GM12878 (cell line): ENCODE measurements around the gene LENEP. TPM values are rescaled to one million over a fixed set of nuclear protein-coding genes. Genes with fewer than 3 reads are reported as not detected.
A peak's percentile ranks its signal among the peaks of the same experiment; 100 is the strongest.
"Not testable (repeated sequence)": the region's sequence is repeated elsewhere in the genome, so short reads cannot be mapped to it uniquely, and the experiment has no call there.

ENCODE experiments used
- ATAC-seq: fragments of 200-7000 bp; cut with Tn5 transposase; 3 replicates; pipeline ENCODE4 v1.9.1; 2020; ENCODE audit warnings: mild to moderate bottlenecking, moderate library complexity
- BruUV-seq: library from RNA; stranded (reverse); fragments of 400-500 nt; replicated peaks from 2 replicates; lab custom pipeline; 2021; lab: Mats Ljungman, UMichigan
- CTCF ChIA-PET: fragments of 300-600 bp; sonication (Branson Sonifier 250); formaldehyde crosslinking; extraction: SDS; loops from one replicate; lab custom pipeline; 2021; ENCODE audit warnings: inconsistent platforms; lab: Yijun Ruan, JAX
- POLR2A ChIA-PET: fragments of 350-600 bp; formaldehyde crosslinking; extraction: SDS; loops from one replicate; lab custom pipeline; 2021; ENCODE audit warnings: inconsistent platforms; lab: Charles Lee
- RAD21 ChIA-PET: fragments of 300-600 bp; sonication (Branson Sonifier 250); formaldehyde crosslinking; loops from one replicate; lab custom pipeline; 2023; ENCODE audit warnings: antibody characterized with exemption; ENCODE audit not compliant: unreplicated experiment; lab: Charles Lee
- SMC1A ChIA-PET: fragments of 300-600 bp; sonication (Branson Sonifier 250); formaldehyde crosslinking; loops from one replicate; lab custom pipeline; 2023; ENCODE audit not compliant: unreplicated experiment, uncharacterized antibody; lab: Charles Lee
- DNase-seq: peaks from one replicate; pipeline ENCODE4 v3.0.0-alpha.2; 2011; ENCODE audit warnings: low read depth, low spot score
- FAIRE-seq: peaks from 3 replicates; lab custom pipeline; 2011; peaks lifted over from hg19 to GRCh38; lab: Jason Lieb, UNC
- H2AFZ ChIP-seq: 2 replicates; pipeline ENCODE4 v1.6.0; 2011; ENCODE audit warnings: low read depth, low read length, control low read depth; ENCODE audit not compliant: control insufficient read depth
- H3K27ac ChIP-seq: 2 replicates; pipeline ENCODE4 v1.5.1; 2011; ENCODE audit warnings: control low read depth; ENCODE audit not compliant: control insufficient read depth, insufficient read depth
- H3K27me3 ChIP-seq, 2 experiments: replicated peaks in 1 of 2; 2 replicates each; pipeline versions ENCODE4 v1.6.0 to v1.6.1; 2011; ENCODE audit warnings: low read length in 1 of 2; ENCODE audit not compliant: control insufficient read depth in 2 of 2, insufficient read depth in 2 of 2
- H3K36me3 ChIP-seq, 2 experiments: 2 replicates each; pipeline ENCODE4 v1.5.1; 2011; ENCODE audit warnings: low read length in 1 of 2; ENCODE audit not compliant: control insufficient read depth in 2 of 2, insufficient read depth in 2 of 2
- H3K4me1 ChIP-seq: 2 replicates; pipeline ENCODE4 v1.6.1; 2011; ENCODE audit warnings: mild to moderate bottlenecking, low read length, moderate library complexity, mixed read lengths; ENCODE audit not compliant: control insufficient read depth, insufficient read depth
- H3K4me2 ChIP-seq: 2 replicates; pipeline ENCODE4 v1.6.0; 2011; ENCODE audit warnings: control low read depth; ENCODE audit not compliant: control insufficient read depth, insufficient read depth
- H3K4me3 ChIP-seq: fragments of 200-600 bp; sonication (generic); 2 replicates; pipeline ENCODE4 v1.5.1; 2016
- H3K79me2 ChIP-seq: 2 replicates; pipeline ENCODE4 v1.6.0; 2011; ENCODE audit warnings: low read length; ENCODE audit not compliant: control insufficient read depth, insufficient read depth
- H3K9ac ChIP-seq: 2 replicates; pipeline ENCODE4 v1.8.0; 2011; ENCODE audit warnings: low read length, control low read depth, mixed read lengths; ENCODE audit not compliant: control insufficient read depth, insufficient read depth
- H3K9me3 ChIP-seq: replicated peaks from 3 replicates; pipeline ENCODE4 v1.5.1; 2011; ENCODE audit warnings: mild to moderate bottlenecking, low read length; ENCODE audit not compliant: control insufficient read depth, insufficient read depth
- H4K20me1 ChIP-seq: 2 replicates; pipeline ENCODE4 v1.6.0; 2011; ENCODE audit not compliant: control insufficient read depth, insufficient read depth
- ZNF384 ChIP-seq: IDR thresholded peaks from 2 replicates; pipeline ENCODE4 v1.6.1; 2012; ENCODE audit warnings: low read depth, mild to moderate bottlenecking, low read length, improper control_type of control experiment, borderline replicate concordance
- WGBS: methylation state at CpG from one replicate; pipeline ENCODE4 v1.1.6; 2016; ENCODE audit warnings: low lambda C conversion rate; ENCODE audit not compliant: insufficient replicate concordance, insufficient coverage; ENCODE audit errors: missing lambda C conversion rate; 5-methylcytosine and 5-hydroxymethylcytosine counted together
- in situ Hi-C: fragments of 300-500 bp; cut with MboI; formaldehyde crosslinking; loops from 9 replicates; pipeline ENCODE4 v1.14.3; 2018; ENCODE audit warnings: mixed read lengths
- intact Hi-C: fragments of 100-400 bp; cut with micrococcal nuclease; formaldehyde crosslinking; loops from one replicate; pipeline ENCODE4 v1.14.2; 2022; ENCODE audit not compliant: unreplicated experiment
- polyA plus RNA-seq, 11 experiments: library from polyadenylated mRNA; depleted of rRNA in 4 of 11; unstranded in 6 of 11; stranded (reverse) in 5 of 11; fragments of >200 nt; fragmentation: Nextera tagmentation in 4 of 11; fragmentation: Illumina TruSeq in 1 of 11; extraction: Ambion mirVana in 4 of 11; extraction: Trizol in 1 of 11; gene quantifications; 1 replicate in 1 of 11; 2 replicates in 10 of 11; pipeline versions ENCODE4 v1.2.1 to v1.2.3, GENCODE V29; 2011 to 2016; ENCODE audit warnings: inconsistent platforms in 2 of 11, missing spikeins in 2 of 11, low read depth in 1 of 11
- total RNA-seq, 4 experiments: library from RNA; depleted of rRNA in 3 of 4; stranded (reverse); fragments of >200 nt in 3 of 4; fragmentation: Illumina TruSeq in 1 of 4; extraction: Trizol in 1 of 4; gene quantifications; 2 replicates each; pipeline versions ENCODE4 v1.2.1 to v1.2.3, GENCODE V29; 2013 to 2021
- TF ChIP-seq, protein P1 (sequence below), 3 experiments: IDR thresholded peaks in 2 of 3; conservative IDR thresholded peaks in 1 of 3; 2 replicates each; pipeline ENCODE4 v1.5.1; 2011; ENCODE audit warnings: low read depth in 3 of 3, low read length in 3 of 3, mild to moderate bottlenecking in 3 of 3, control low read depth in 2 of 3, moderate library complexity in 2 of 3, inconsistent platforms in 1 of 3, mixed read lengths in 1 of 3; ENCODE audit not compliant: control insufficient read depth in 2 of 3, insufficient read depth in 1 of 3; ENCODE audit errors: extremely low read depth in 1 of 3

The LENEP gene
- total and polyA plus RNA-seq, 10 of the 15 experiments (the other 5 are each of a cell fraction or from before 2014, with no cell fraction given), result 0.27 to 1.1 (median 0.64) TPM; not detected in 7

DNA sequence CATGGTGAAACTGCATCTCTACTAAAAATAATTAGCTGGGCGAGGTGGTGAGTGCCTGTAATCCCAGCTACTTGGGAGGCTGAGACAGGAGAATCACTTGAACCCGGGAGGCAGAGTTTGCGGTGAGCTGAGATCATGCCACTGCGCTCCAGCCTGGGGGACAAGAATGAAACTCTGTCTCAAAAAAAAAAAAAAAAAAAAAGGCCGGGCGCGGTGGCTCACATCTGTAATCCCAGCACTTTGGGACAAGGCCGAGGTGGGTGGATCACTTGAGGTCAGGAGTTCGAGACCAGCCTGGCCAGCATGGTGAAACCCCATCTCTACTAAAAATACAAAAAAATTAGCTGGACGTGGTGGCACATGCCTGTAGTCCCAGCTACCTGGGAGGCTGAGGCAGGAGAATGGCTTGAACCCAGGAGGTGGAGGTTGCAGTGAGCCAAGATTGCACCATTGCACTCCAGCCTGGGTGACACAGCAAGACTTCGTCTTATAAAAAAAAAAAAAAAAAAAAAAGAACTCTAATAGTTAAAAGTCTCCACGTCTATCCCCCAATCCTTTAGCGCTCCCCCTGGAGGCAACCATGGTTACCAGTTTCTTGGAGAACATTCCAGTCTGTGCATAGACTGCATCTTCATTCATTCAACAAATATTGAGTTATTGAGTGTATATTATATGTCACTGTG, 2.1 kb downstream of the LENEP start:
- H3K4me2 ChIP-seq, result not testable (repeated sequence)

More for the DNA sequence above, 2.1 kb downstream of the LENEP start:
- FAIRE-seq, H3K36me3 ChIP-seq, H3K9ac ChIP-seq, in situ Hi-C loops, H4K20me1 ChIP-seq, H3K4me3 ChIP-seq, BruUV-seq, H3K27ac ChIP-seq, intact Hi-C loops, H3K27me3 ChIP-seq, H3K9me3 ChIP-seq, H3K79me2 ChIP-seq, H2AFZ ChIP-seq, DNase-seq, ATAC-seq: not testable (repeated sequence)
- SMC1A ChIA-PET, result interaction anchor here (0.7 to 8.1 kb wide), 9 partner anchors 12 to 1071 kb away, joined by 3 to 69 read pairs (median 4); partner anchors contain the start of genes CKS1B, FLAD1 and PBXIP1
- 63% methylated on average over 10 of the region's 13 CpGs for WGBS
- peak; percentile 46; the same call in 1 of the 2 replicates for TF ChIP-seq ZNF384
- TF ChIP-seq, protein P1, sequence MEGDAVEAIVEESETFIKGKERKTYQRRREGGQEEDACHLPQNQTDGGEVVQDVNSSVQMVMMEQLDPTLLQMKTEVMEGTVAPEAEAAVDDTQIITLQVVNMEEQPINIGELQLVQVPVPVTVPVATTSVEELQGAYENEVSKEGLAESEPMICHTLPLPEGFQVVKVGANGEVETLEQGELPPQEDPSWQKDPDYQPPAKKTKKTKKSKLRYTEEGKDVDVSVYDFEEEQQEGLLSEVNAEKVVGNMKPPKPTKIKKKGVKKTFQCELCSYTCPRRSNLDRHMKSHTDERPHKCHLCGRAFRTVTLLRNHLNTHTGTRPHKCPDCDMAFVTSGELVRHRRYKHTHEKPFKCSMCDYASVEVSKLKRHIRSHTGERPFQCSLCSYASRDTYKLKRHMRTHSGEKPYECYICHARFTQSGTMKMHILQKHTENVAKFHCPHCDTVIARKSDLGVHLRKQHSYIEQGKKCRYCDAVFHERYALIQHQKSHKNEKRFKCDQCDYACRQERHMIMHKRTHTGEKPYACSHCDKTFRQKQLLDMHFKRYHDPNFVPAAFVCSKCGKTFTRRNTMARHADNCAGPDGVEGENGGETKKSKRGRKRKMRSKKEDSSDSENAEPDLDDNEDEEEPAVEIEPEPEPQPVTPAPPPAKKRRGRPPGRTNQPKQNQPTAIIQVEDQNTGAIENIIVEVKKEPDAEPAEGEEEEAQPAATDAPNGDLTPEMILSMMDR (IDR thresholded peaks at IDR 0.05 in 2 of 3, conservative IDR thresholded peaks at IDR 0.05 in 1 of 3; ENCODE audit: control insufficient read depth in 2 of 3, extremely low read depth in 1 of 3, insufficient read depth in 1 of 3, low read depth in 3 of 3, low read length in 3 of 3), result peak in 1 of 3 experiments; percentile 28; a peak in 3 of 6 replicates
- CTCF ChIA-PET, result interaction anchor here (0.6 to 11.0 kb wide), 9 partner anchors 17 to 436 kb away, joined by 3 to 226 read pairs (median 3); partner anchors contain the start of genes ADAM15, CKS1B, FLAD1 and PBXIP1
- peaks cover 12% of the 10 kb centered on the region for H3K4me1 ChIP-seq
- RAD21 ChIA-PET, result interaction anchor here (0.7 to 1.4 kb wide), 2 partner anchors 25 to 26 kb away, joined by 5 to 6 read pairs; partner anchors contain the start of gene SHC1
- POLR2A ChIA-PET, result interaction anchor here (0.6 to 3.4 kb wide), 8 partner anchors 12 to 509 kb away, joined by 3 to 13 read pairs (median 6); partner anchors contain the start of genes FLAD1 and PBXIP1
